Mesothelial cell of epicardium (in vitro differentiated cells): Measurements from ENCODE around the gene DACH1. TPM values are rescaled to one million over a fixed set of nuclear protein-coding genes. Genes with fewer than 3 reads are reported as not detected.

Experiments
- DNase-seq, 2 experiments: peaks; one replicate each; pipeline ENCODE4 v3.0.0; 2021; ENCODE audit warnings: low spot score in 2 of 2; ENCODE audit not compliant: unreplicated experiment in 2 of 2
- H3K27ac Mint-ChIP-seq: 2 replicates; pipeline ENCODE4 v1.8.0; 2021; ENCODE audit warnings: mixed read lengths
- H3K27me3 Mint-ChIP-seq: 2 replicates; pipeline ENCODE4 v1.8.0; 2021; ENCODE audit warnings: low read depth, mixed read lengths
- H3K36me3 Mint-ChIP-seq: 2 replicates; pipeline ENCODE4 v1.8.0; 2021; ENCODE audit warnings: mixed read lengths
- H3K4me1 Mint-ChIP-seq: 2 replicates; pipeline ENCODE4 v1.8.0; 2021; ENCODE audit warnings: mixed read lengths
- H3K4me3 Mint-ChIP-seq: 2 replicates; pipeline ENCODE4 v1.8.0; 2021; ENCODE audit warnings: mild to moderate bottlenecking, moderate library complexity, mixed read lengths
- H3K9me3 Mint-ChIP-seq: 2 replicates; pipeline ENCODE4 v1.8.0; 2021; ENCODE audit warnings: mixed read lengths
- total RNA-seq: library from RNA; stranded (reverse); gene quantifications from 3 replicates; pipeline ENCODE4 v1.2.1, GENCODE V29; 2021
- TF ChIP-seq, protein P1 (sequence below): fragments of 200-600 bp; sonication (generic); IDR thresholded peaks from one replicate; pipeline ENCODE4 v1.5.0; 2021; ENCODE audit warnings: antibody characterized with exemption; ENCODE audit not compliant: unreplicated experiment

Gene DACH1
- total RNA-seq, 1 donor from 2014 or later, result 69.0 TPM

DNA sequence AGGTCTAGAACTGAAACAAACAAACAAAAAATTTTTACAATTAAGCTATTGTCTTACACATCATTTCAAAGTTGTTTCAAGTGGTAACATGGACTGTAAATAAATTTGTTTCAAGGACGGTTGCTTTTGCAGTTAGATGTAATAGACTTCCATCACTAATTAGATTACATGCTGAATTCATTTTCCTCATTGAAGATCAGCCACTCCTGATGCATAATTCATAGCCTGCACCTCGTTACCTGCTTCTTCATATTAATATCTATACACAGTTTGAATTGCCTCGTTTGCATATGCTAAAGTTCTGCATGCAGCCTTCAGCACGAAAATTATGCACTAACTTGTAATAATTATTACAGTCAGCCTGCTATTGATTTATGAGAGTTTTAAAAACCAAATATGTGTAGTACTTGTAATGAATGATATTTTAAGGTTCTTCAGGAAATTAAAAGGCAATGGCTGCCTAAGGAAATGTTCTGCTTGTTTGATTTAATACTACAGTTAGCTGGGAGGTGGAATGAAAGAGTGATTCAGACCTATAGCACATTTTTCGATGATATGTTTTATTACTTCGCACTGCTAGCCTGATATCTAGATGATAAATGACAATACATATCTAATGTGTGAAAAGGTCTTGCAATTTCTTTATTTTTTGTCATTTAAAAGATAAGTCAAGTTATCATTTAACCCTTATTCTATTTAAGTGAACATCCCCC is 184.9 kb downstream of the DACH1 start:
- no peak for DNase-seq

GRCh38 chr13:71677124-71677523 is 189.9 kb downstream of the DACH1 start:
- no peak for DNase-seq
- Mint-ChIP-seq H3K36me3 (peaks cover 13% of the 10 kb centered on the region), H3K4me3 (no peak overlapping the region), H3K27ac (peak overlapping the region; percentile 21), H3K4me1 (peaks cover 15% of the 10 kb centered on the region), H3K9me3 (no peaks in the 10 kb centered on the region), H3K27me3 (no peaks in the 10 kb centered on the region)
- TF ChIP-seq, protein P1, sequence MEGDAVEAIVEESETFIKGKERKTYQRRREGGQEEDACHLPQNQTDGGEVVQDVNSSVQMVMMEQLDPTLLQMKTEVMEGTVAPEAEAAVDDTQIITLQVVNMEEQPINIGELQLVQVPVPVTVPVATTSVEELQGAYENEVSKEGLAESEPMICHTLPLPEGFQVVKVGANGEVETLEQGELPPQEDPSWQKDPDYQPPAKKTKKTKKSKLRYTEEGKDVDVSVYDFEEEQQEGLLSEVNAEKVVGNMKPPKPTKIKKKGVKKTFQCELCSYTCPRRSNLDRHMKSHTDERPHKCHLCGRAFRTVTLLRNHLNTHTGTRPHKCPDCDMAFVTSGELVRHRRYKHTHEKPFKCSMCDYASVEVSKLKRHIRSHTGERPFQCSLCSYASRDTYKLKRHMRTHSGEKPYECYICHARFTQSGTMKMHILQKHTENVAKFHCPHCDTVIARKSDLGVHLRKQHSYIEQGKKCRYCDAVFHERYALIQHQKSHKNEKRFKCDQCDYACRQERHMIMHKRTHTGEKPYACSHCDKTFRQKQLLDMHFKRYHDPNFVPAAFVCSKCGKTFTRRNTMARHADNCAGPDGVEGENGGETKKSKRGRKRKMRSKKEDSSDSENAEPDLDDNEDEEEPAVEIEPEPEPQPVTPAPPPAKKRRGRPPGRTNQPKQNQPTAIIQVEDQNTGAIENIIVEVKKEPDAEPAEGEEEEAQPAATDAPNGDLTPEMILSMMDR, result no peak

More for the DNA sequence above, 184.9 kb downstream of the DACH1 start:
- H3K36me3 Mint-ChIP-seq, result peaks cover 6% of the 10 kb centered on the region
- TF ChIP-seq, protein P1, result no peak
- H3K4me3 Mint-ChIP-seq, result no peak overlapping the region
- H3K4me1 Mint-ChIP-seq, result peaks cover 33% of the 10 kb centered on the region
- no peaks in the 10 kb centered on the region for H3K27me3 Mint-ChIP-seq
- no peaks in the 10 kb centered on the region for H3K9me3 Mint-ChIP-seq
- H3K27ac Mint-ChIP-seq, result no peak overlapping the region

GRCh38 chr13:71672512-71672911 is 194.5 kb downstream of the DACH1 start:
- Mint-ChIP-seq H3K4me3 (no peak overlapping the region), H3K27ac (peak overlapping the region; percentile 56), H3K36me3 (peaks cover 20% of the 10 kb centered on the region), H3K9me3 (peaks cover 4% of the 10 kb centered on the region), H3K27me3 (no peaks in the 10 kb centered on the region), H3K4me1 (peaks cover 12% of the 10 kb centered on the region)
- TF ChIP-seq, protein P1, result no peak
- no peak for DNase-seq

GRCh38 chr13:71663431-71663830 is 203.6 kb downstream of the DACH1 start:
- Mint-ChIP-seq H3K9me3 (no peaks in the 10 kb centered on the region), H3K4me3 (no peak overlapping the region), H3K4me1 (peaks cover 15% of the 10 kb centered on the region), H3K36me3 (no peaks in the 10 kb centered on the region), H3K27me3 (no peaks in the 10 kb centered on the region), H3K27ac (no peak overlapping the region)
- TF ChIP-seq, protein P1, result no peak
- no peak for DNase-seq

GRCh38 chr13:71661921-71662320 is 205.1 kb downstream of the DACH1 start:
- Mint-ChIP-seq H3K4me1 (peaks cover 15% of the 10 kb centered on the region), H3K9me3 (no peaks in the 10 kb centered on the region), H3K4me3 (no peak overlapping the region), H3K27ac (no peak overlapping the region), H3K27me3 (no peaks in the 10 kb centered on the region), H3K36me3 (no peaks in the 10 kb centered on the region)
- TF ChIP-seq, protein P1, result no peak
- DNase-seq, result no peak
